Activated CD4-positive, alpha-beta T cell treated with anti-CD3 and anti-CD28 coated beads for 36 hours (primary cell): ENCODE results near the gene PDCD4. TPM values are rescaled to one million over a fixed set of nuclear protein-coding genes. Genes with fewer than 3 reads are reported as not detected.

Experiments
- ATAC-seq: fragments of 200-7000 bp; cut with Tn5 transposase; one replicate; pipeline ENCODE4 v1.10.0; 2021; ENCODE audit warnings: mild to moderate bottlenecking, moderate library complexity
- CTCF ChIA-PET: fragments of 350-600 bp; sonication (Branson Sonifier 250); formaldehyde crosslinking; loops from one replicate; lab custom pipeline; 2021; ENCODE audit warnings: antibody characterized with exemption; lab: Charles Lee
- POLR2A ChIA-PET: fragments of 350-600 bp; sonication (Branson Sonifier 250); formaldehyde crosslinking; loops from one replicate; lab custom pipeline; 2021; ENCODE audit warnings: antibody characterized with exemption, inconsistent platforms; lab: Charles Lee
- DNase-seq: peaks from one replicate; pipeline ENCODE4 v3.0.0-alpha.2; 2020
- H3K27ac Mint-ChIP-seq: one replicate; pipeline ENCODE4 v1.8.0; 2021; ENCODE audit warnings: mixed read lengths
- H3K27me3 Mint-ChIP-seq: one replicate; pipeline ENCODE4 v1.8.0; 2021; ENCODE audit warnings: mixed read lengths
- H3K36me3 Mint-ChIP-seq: one replicate; pipeline ENCODE4 v1.8.0; 2021; ENCODE audit warnings: low read depth, mixed read lengths
- H3K4me1 Mint-ChIP-seq: one replicate; pipeline ENCODE4 v1.8.0; 2021; ENCODE audit warnings: mixed read lengths
- H3K4me3 Mint-ChIP-seq: one replicate; pipeline ENCODE4 v1.8.0; 2021; ENCODE audit warnings: mild to moderate bottlenecking, moderate library complexity, mixed read lengths
- H3K9me3 Mint-ChIP-seq: one replicate; pipeline ENCODE4 v1.8.0; 2021; ENCODE audit warnings: low read depth, mixed read lengths
- intact Hi-C, 2 experiments: fragments of 100-400 bp; cut with DNase I in 1 of 2; cut with micrococcal nuclease in 1 of 2; formaldehyde crosslinking; loops; one replicate each; pipeline versions ENCODE4 v1.14.2 to v1.15.1; 2022 to 2024; cut with DNase I, micrococcal nuclease
- total RNA-seq, 2 experiments: library from RNA; stranded (reverse); gene quantifications; one replicate each; pipeline ENCODE4 v1.2.3, GENCODE V29; 2021

Gene PDCD4
- total RNA-seq, 2 experiments from 2014 or later, result 69.8 to 125 TPM

DNA sequence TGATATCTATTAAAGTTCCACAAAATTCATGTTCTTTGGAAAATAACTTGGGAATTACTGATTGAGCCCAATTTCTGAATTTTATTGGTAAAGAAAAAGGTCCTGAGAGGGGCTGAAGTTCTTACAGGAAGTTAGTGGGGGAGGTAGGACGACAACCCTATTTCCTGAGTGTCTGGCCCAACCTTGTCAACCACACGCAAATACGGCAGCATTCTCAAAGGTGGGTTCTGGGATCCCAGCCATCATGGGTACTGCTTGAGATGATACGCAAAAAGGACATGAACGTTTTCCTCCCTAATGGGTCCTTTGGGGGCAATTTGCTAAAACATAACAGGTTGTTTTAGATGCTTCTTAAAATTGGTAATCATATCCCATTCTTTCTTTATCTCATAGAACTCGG is 2.7 kb upstream of the PDCD4 start:
- intact Hi-C loops, result loop anchor here in 1 of 2 experiments (5.0 kb wide), 1 partner anchor 302 kb away; the partner anchor contains the start of gene SMC3
- ATAC-seq, result no peak

GRCh38 chr10:110870823-110871297 is 868 bp upstream of the PDCD4 start:
- intact Hi-C loops, result loop anchor here (1.0 to 10.0 kb wide), 9 partner anchors 48 to 659 kb away; partner anchors contain the start of genes BBIP1 (in 1 of the 2), SHOC2 (in 1 of the 2) and SMNDC1 (in 1 of the 2)
- ChIA-PET CTCF (interaction anchor here (0.8 to 1.0 kb wide), 2 partner anchors 12 to 13 kb away, joined by 4 to 5 read pairs; no protein-coding TSS in a partner anchor), POLR2A (interaction anchor here (0.7 to 1.2 kb wide), 6 partner anchors 9 to 49 kb away, joined by 3 to 9 read pairs (median 4); partner anchors contain the start of gene SHOC2)
- Mint-ChIP-seq H3K4me3 (peak overlapping the region; percentile 87), H3K27me3 (no peaks in the 10 kb centered on the region), H3K4me1 (peaks cover 68% of the 10 kb centered on the region), H3K27ac (peak overlapping the region; percentile 87), H3K9me3 (no peaks in the 10 kb centered on the region), H3K36me3 (peaks cover 6% of the 10 kb centered on the region)
- DNase-seq, result no peak
- no peak for ATAC-seq

More for the DNA sequence above, 2.7 kb upstream of the PDCD4 start:
- no peaks in the 10 kb centered on the region for H3K27me3 Mint-ChIP-seq
- ChIA-PET CTCF (interaction anchor here (1.1 kb wide), 1 partner anchor 8 kb away, joined by 4 read pairs; no protein-coding TSS in a partner anchor), POLR2A (interaction anchor here (1.2 kb wide), 1 partner anchor 50 kb away, joined by 3 read pairs; the partner anchor contains the start of genes BBIP1 and SHOC2)
- peaks cover 77% of the 10 kb centered on the region for H3K4me1 Mint-ChIP-seq
- H3K9me3 Mint-ChIP-seq, result no peaks in the 10 kb centered on the region
- DNase-seq, result no peak
- peaks cover 11% of the 10 kb centered on the region for H3K36me3 Mint-ChIP-seq
- H3K27ac Mint-ChIP-seq, result peak overlapping the region; percentile 87
- H3K4me3 Mint-ChIP-seq, result peak overlapping the region; percentile 20

DNA sequence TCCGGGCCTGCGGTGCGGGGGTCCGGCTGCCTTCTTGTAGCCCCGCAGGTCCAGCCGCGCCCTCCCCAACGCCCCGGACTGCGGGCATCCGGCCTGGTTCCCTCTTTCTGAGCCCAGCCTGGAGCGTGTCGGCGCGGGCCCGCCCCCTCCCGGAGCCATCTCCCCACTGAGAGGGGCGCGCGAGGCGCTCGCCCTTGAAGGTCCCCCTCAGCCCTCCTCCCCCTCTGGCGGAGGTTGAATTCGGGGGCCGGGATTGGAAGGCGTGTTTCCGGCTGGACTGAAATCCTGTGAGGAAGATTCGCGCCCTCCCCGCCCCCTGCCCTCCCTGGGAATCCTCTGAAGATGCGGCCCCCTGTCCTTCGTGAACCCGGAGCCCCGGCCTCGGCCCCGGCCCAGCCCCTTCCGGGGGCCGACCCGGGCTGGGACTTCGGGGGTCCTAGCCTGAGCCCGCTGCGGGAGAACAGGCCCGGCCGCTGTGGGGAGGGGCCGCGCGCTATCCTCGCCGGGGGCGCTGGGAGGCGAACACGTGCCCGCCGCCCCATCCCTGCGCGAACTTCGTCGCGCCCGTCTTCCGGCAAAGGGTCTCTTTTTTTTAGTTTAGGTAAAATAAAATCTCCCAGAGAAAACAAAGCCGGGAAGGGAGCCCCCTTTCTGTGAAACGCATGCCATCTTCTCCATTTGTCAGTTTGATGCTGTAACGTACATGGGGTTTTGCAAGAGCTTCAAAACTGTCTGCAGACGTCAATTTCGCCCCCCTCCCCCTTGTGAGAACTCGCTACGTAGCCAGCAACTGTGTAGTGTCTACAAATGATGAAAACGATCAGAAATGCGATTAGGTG is 636 bp downstream of the PDCD4 start:
- intact Hi-C loops, result loop anchor here (1.0 to 10.0 kb wide), 8 partner anchors 21 to 660 kb away; partner anchors contain the start of genes BBIP1 (in 1 of the 2), DUSP5 (in 1 of the 2), SHOC2 (in 1 of the 2) and SMC3 (in 1 of the 2)
- Mint-ChIP-seq H3K27me3 (no peaks in the 10 kb centered on the region), H3K9me3 (no peaks in the 10 kb centered on the region), H3K4me1 (peaks cover 60% of the 10 kb centered on the region), H3K27ac (peak overlapping the region; percentile 95), H3K36me3 (peaks cover 6% of the 10 kb centered on the region), H3K4me3 (peak overlapping the region; percentile 87)
- DNase-seq (peak; percentile 87), ATAC-seq (peak; percentile 73)
- CTCF ChIA-PET, result interaction anchor here (1.0 to 1.7 kb wide), 6 partner anchors 8 to 115 kb away, joined by 3 to 7 read pairs (median 4); no protein-coding TSS in a partner anchor
- POLR2A ChIA-PET, result interaction anchor here (0.6 to 1.3 kb wide), 6 partner anchors 15 to 803 kb away, joined by 4 to 8 read pairs (median 4); partner anchors contain the start of genes BBIP1 and SHOC2

- peak overlapping the region; percentile 95 for H3K27ac Mint-ChIP-seq
- no peaks in the 10 kb centered on the region for H3K9me3 Mint-ChIP-seq
- peaks cover 13% of the 10 kb centered on the region for H3K36me3 Mint-ChIP-seq
- ATAC-seq, result no peak
- H3K4me1 Mint-ChIP-seq, result peaks cover 60% of the 10 kb centered on the region
- H3K4me3 Mint-ChIP-seq, result peak overlapping the region; percentile 87
- CTCF ChIA-PET, result interaction anchor here (1.0 to 1.7 kb wide), 5 partner anchors 9 to 116 kb away, joined by 3 to 7 read pairs (median 4); no protein-coding TSS in a partner anchor
- DNase-seq, result no peak
- no peaks in the 10 kb centered on the region for H3K27me3 Mint-ChIP-seq
- POLR2A ChIA-PET, result interaction anchor here (0.6 to 1.3 kb wide), 7 partner anchors 12 to 804 kb away, joined by 3 to 7 read pairs (median 4); partner anchors contain the start of genes BBIP1 and SHOC2
- intact Hi-C loops, result loop anchor here (1.0 to 10.0 kb wide), 8 partner anchors 20 to 661 kb away; partner anchors contain the start of genes BBIP1 (in 1 of the 2), DUSP5 (in 1 of the 2), SHOC2 (in 1 of the 2) and SMC3 (in 1 of the 2)
Measured at GRCh38 chr10:110872984-110873923, 1.5 kb downstream of the PDCD4 start.

- DNase-seq, result no peak
- H3K36me3 Mint-ChIP-seq, result peaks cover 16% of the 10 kb centered on the region
- no peak for ATAC-seq
- no peaks in the 10 kb centered on the region for H3K9me3 Mint-ChIP-seq
- ChIA-PET CTCF (interaction anchor here (1.7 kb wide), 1 partner anchor 9 kb away, joined by 7 read pairs; no protein-coding TSS in a partner anchor), POLR2A (interaction anchor here (0.8 to 1.1 kb wide), 2 partner anchors 13 to 16 kb away, joined by 3 read pairs; no protein-coding TSS in a partner anchor)
- H3K4me3 Mint-ChIP-seq, result peak overlapping the region; percentile 87
- no peaks in the 10 kb centered on the region for H3K27me3 Mint-ChIP-seq
- intact Hi-C loops, result loop anchor here (2.0 to 10.0 kb wide), 6 partner anchors 19 to 662 kb away; partner anchors contain the start of genes BBIP1 (in 1 of the 2) and SHOC2 (in 1 of the 2)
- H3K4me1 Mint-ChIP-seq, result peaks cover 60% of the 10 kb centered on the region
- peak overlapping the region; percentile 88 for H3K27ac Mint-ChIP-seq
Measured at GRCh38 chr10:110873951-110874350, 2.2 kb downstream of the PDCD4 start.

DNA sequence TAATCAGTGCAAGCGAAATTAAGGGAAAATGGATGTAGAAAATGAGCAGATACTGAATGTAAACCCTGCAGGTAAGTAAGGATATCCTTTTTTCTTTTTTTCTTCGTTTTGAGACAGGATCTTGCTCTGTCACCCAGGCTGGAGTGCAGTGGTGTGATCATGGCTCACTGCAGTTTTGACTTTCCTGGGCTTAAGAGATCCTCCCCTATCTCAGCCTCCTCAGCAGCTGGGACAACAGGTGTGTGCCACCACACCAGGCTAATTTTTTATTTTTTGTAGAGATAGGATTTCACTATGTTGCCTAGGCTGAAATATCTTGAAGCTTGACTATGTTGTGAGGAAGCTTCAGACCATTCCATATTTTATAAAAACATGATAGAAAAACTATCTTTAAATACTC is 4.3 kb downstream of the PDCD4 start:
- ATAC-seq (no peak), DNase-seq (no peak)
- Mint-ChIP-seq H3K27me3 (no peaks in the 10 kb centered on the region), H3K4me1 (peaks cover 55% of the 10 kb centered on the region), H3K9me3 (no peaks in the 10 kb centered on the region), H3K36me3 (peaks cover 18% of the 10 kb centered on the region), H3K4me3 (no peak overlapping the region), H3K27ac (no peak overlapping the region)
- intact Hi-C loops, result loop anchor here in 1 of 2 experiments (2.0 to 10.0 kb wide), 2 partner anchors 17 to 461 kb away; no protein-coding TSS in a partner anchor
- CTCF ChIA-PET, result interaction anchor here (0.6 to 2.0 kb wide), 7 partner anchors 9 to 143 kb away, joined by 3 to 6 read pairs (median 4); no protein-coding TSS in a partner anchor
- POLR2A ChIA-PET, result interaction anchor here (0.7 kb wide), 1 partner anchor 15 kb away, joined by 3 read pairs; no protein-coding TSS in a partner anchor

GRCh38 chr10:110876788-110877187 is 5.1 kb downstream of the PDCD4 start:
- intact Hi-C loops, result loop anchor here in 1 of 2 experiments (10.0 kb wide), 1 partner anchor 462 kb away; no protein-coding TSS in a partner anchor
- POLR2A ChIA-PET, result no interaction called here
- ATAC-seq, result no peak
- Mint-ChIP-seq H3K9me3 (no peaks in the 10 kb centered on the region), H3K4me1 (peaks cover 57% of the 10 kb centered on the region), H3K36me3 (peaks cover 22% of the 10 kb centered on the region), H3K4me3 (no peak overlapping the region), H3K27me3 (no peaks in the 10 kb centered on the region), H3K27ac (no peak overlapping the region)
- no peak for DNase-seq
- CTCF ChIA-PET, result interaction anchor here (0.6 to 2.0 kb wide), 11 partner anchors 9 to 204 kb away, joined by 3 to 6 read pairs (median 3); no protein-coding TSS in a partner anchor

DNA sequence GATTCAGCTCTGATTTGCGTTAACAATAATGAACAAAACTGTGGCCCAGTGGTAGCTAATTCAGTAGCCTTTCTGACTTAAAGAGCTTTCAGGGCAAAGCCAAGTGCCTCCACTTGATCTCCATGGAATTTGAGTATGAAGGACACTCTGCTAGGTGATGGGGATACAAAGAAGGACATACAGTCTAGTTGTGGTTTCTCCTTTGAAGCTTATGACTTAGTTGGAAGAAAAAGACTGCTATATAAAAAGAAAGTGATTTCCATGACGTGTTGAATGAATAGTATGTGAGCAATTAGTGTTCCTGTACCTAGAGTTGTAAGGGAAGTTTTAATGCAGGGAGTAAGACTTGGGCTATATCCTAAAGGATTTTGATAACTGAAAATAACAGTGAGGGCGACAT is 8.3 kb downstream of the PDCD4 start:
- peak; percentile 43 for ATAC-seq
- peaks cover 72% of the 10 kb centered on the region for H3K4me1 Mint-ChIP-seq
- ChIA-PET CTCF (interaction anchor here (0.6 to 1.0 kb wide), 6 partner anchors 9 to 37 kb away, joined by 3 to 4 read pairs (median 3); no protein-coding TSS in a partner anchor), POLR2A (interaction anchor here (0.6 to 1.0 kb wide), 2 partner anchors 9 to 572 kb away, joined by 3 to 4 read pairs; partner anchors contain the start of gene PDCD4)
- H3K27ac Mint-ChIP-seq, result peak overlapping the region; percentile 26
- no peak for DNase-seq
- no peaks in the 10 kb centered on the region for H3K27me3 Mint-ChIP-seq
- peaks cover 41% of the 10 kb centered on the region for H3K36me3 Mint-ChIP-seq
- no peak overlapping the region for H3K4me3 Mint-ChIP-seq
- no peaks in the 10 kb centered on the region for H3K9me3 Mint-ChIP-seq
- intact Hi-C loops, result loop anchor here in 1 of 2 experiments (10.0 kb wide), 1 partner anchor 575 kb away; the partner anchor contains the start of gene SMNDC1

DNA sequence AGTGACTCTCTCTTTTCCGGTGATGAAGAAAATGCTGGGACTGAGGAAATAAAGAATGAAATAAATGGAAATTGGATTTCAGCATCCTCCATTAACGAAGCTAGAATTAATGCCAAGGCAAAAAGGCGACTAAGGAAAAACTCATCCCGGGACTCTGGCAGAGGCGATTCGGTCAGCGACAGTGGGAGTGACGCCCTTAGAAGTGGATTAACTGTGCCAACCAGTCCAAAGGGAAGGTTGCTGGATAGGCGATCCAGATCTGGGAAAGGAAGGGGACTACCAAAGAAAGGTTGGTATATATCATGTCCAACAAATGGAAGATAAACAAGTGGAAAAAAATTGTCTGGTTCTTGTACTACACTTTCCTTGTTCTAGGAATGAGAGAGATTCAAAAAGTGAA is 9.5 kb downstream of the PDCD4 start:
- CTCF ChIA-PET, result interaction anchor here (0.6 to 3.5 kb wide), 6 partner anchors 10 to 121 kb away, joined by 3 to 20 read pairs (median 4); no protein-coding TSS in a partner anchor
- peaks cover 47% of the 10 kb centered on the region for H3K36me3 Mint-ChIP-seq
- H3K4me3 Mint-ChIP-seq, result no peak overlapping the region
- POLR2A ChIA-PET, result no interaction called here
- no peaks in the 10 kb centered on the region for H3K9me3 Mint-ChIP-seq
- H3K27ac Mint-ChIP-seq, result no peak overlapping the region
- no peak for DNase-seq
- no peak for ATAC-seq
- H3K27me3 Mint-ChIP-seq, result no peaks in the 10 kb centered on the region
- intact Hi-C loops, result loop anchor here in 1 of 2 experiments (10.0 kb wide), 1 partner anchor 576 kb away; the partner anchor contains the start of gene SMNDC1
- H3K4me1 Mint-ChIP-seq, result peaks cover 72% of the 10 kb centered on the region
